Measurements from ENCODE around the gene CCDC191. TPM values are rescaled to one million over a fixed set of nuclear protein-coding genes. Genes with fewer than 3 reads are reported as not detected.

CCDC191 gene
- total and polyA plus RNA-seq, 2 donors, result 2.5 to 7.3 TPM

GRCh38 chr3:114034787-114035545 is 21.4 kb downstream of the CCDC191 start:
- Histone ChIP-seq H3K36me3 (ENCODE audit: control insufficient read depth in 2 of 2, insufficient read depth in 2 of 2, low read length in 1 of 2) (no peaks in the 10 kb centered on the region), H3K9me3 (ENCODE audit: control insufficient read depth in 2 of 2, insufficient read depth in 1 of 2, low read length in 1 of 2) (no peaks in the 10 kb centered on the region), H3K4me1 (ENCODE audit: control insufficient read depth in 2 of 2, insufficient read depth in 2 of 2, low read length in 2 of 2) (no peaks in the 10 kb centered on the region), H3K27ac (ENCODE audit: low read depth in 1 of 2, low read length in 1 of 2) (no peak overlapping the region), H3K27me3 (ENCODE audit: control insufficient read depth in 2 of 2, insufficient read depth in 1 of 2, low read length in 1 of 2) (no peaks in the 10 kb centered on the region), H3K4me3 (ENCODE audit: low read length in 2 of 2) (no peak overlapping the region)
- WGBS, result 98% methylated on average over 5 of the region's 5 CpGs
- no peak for DNase-seq (ENCODE audit: low read depth in 6 of 9, low spot score in 9 of 9)

GRCh38 chr3:114034211-114034610 is 22.1 kb downstream of the CCDC191 start:
- DNase-seq (ENCODE audit: low read depth in 6 of 9, low spot score in 9 of 9), result no peak
- Histone ChIP-seq H3K4me1 (ENCODE audit: control insufficient read depth in 2 of 2, insufficient read depth in 2 of 2, low read length in 2 of 2) (no peaks in the 10 kb centered on the region), H3K27ac (ENCODE audit: low read depth in 1 of 2, low read length in 1 of 2) (no peak overlapping the region), H3K9me3 (ENCODE audit: control insufficient read depth in 2 of 2, insufficient read depth in 1 of 2, low read length in 1 of 2) (no peaks in the 10 kb centered on the region), H3K27me3 (ENCODE audit: control insufficient read depth in 2 of 2, insufficient read depth in 1 of 2, low read length in 1 of 2) (no peaks in the 10 kb centered on the region), H3K4me3 (ENCODE audit: low read length in 2 of 2) (no peak overlapping the region), H3K36me3 (ENCODE audit: control insufficient read depth in 2 of 2, insufficient read depth in 2 of 2, low read length in 1 of 2) (no peaks in the 10 kb centered on the region)

GRCh38 chr3:114033721-114034120 is 22.6 kb downstream of the CCDC191 start:
- Histone ChIP-seq H3K9me3 (ENCODE audit: control insufficient read depth in 2 of 2, insufficient read depth in 1 of 2, low read length in 1 of 2) (no peaks in the 10 kb centered on the region), H3K36me3 (ENCODE audit: control insufficient read depth in 2 of 2, insufficient read depth in 2 of 2, low read length in 1 of 2) (no peaks in the 10 kb centered on the region), H3K4me1 (ENCODE audit: control insufficient read depth in 2 of 2, insufficient read depth in 2 of 2, low read length in 2 of 2) (no peaks in the 10 kb centered on the region), H3K27me3 (ENCODE audit: control insufficient read depth in 2 of 2, insufficient read depth in 1 of 2, low read length in 1 of 2) (no peaks in the 10 kb centered on the region), H3K27ac (ENCODE audit: low read depth in 1 of 2, low read length in 1 of 2) (no peak overlapping the region), H3K4me3 (ENCODE audit: low read length in 2 of 2) (no peak overlapping the region)
- WGBS, result 90% methylated on average over 1 of the region's 1 CpG
- DNase-seq (ENCODE audit: low read depth in 6 of 9, low spot score in 9 of 9), result no peak

- 95% methylated on average over 2 of the region's 2 CpGs for WGBS
- Histone ChIP-seq H3K9me3 (ENCODE audit: control insufficient read depth in 2 of 2, insufficient read depth in 1 of 2, low read length in 1 of 2) (no peaks in the 10 kb centered on the region), H3K4me3 (ENCODE audit: low read length in 2 of 2) (no peak overlapping the region), H3K36me3 (ENCODE audit: control insufficient read depth in 2 of 2, insufficient read depth in 2 of 2, low read length in 1 of 2) (no peaks in the 10 kb centered on the region), H3K4me1 (ENCODE audit: control insufficient read depth in 2 of 2, insufficient read depth in 2 of 2, low read length in 2 of 2) (no peaks in the 10 kb centered on the region), H3K27ac (ENCODE audit: low read depth in 1 of 2, low read length in 1 of 2) (no peak overlapping the region), H3K27me3 (ENCODE audit: control insufficient read depth in 2 of 2, insufficient read depth in 1 of 2, low read length in 1 of 2) (no peaks in the 10 kb centered on the region)
- DNase-seq (ENCODE audit: low read depth in 6 of 9, low spot score in 9 of 9), result no peak
Measured at GRCh38 chr3:114026331-114026730, 30.0 kb downstream of the CCDC191 start.

- DNase-seq (ENCODE audit: low read depth in 6 of 9, low spot score in 9 of 9), result no peak
- 96% methylated on average over 2 of the region's 2 CpGs for WGBS
- H3K27ac ChIP-seq (ENCODE audit: low read depth in 1 of 2, low read length in 1 of 2), result no peak overlapping the region
- no peaks in the 10 kb centered on the region for H3K36me3 ChIP-seq (ENCODE audit: control insufficient read depth in 2 of 2, insufficient read depth in 2 of 2, low read length in 1 of 2)
- no peaks in the 10 kb centered on the region for H3K9me3 ChIP-seq (ENCODE audit: control insufficient read depth in 2 of 2, insufficient read depth in 1 of 2, low read length in 1 of 2)
- H3K4me3 ChIP-seq (ENCODE audit: low read length in 2 of 2), result no peak overlapping the region
- H3K4me1 ChIP-seq (ENCODE audit: control insufficient read depth in 2 of 2, insufficient read depth in 2 of 2, low read length in 2 of 2), result no peaks in the 10 kb centered on the region
- H3K27me3 ChIP-seq (ENCODE audit: control insufficient read depth in 2 of 2, insufficient read depth in 1 of 2, low read length in 1 of 2), result no peaks in the 10 kb centered on the region
Measured at GRCh38 chr3:114025451-114025850, 30.9 kb downstream of the CCDC191 start.

GRCh38 chr3:114022145-114022802 is 34.1 kb downstream of the CCDC191 start:
- no peaks in the 10 kb centered on the region for H3K27me3 ChIP-seq (ENCODE audit: control insufficient read depth in 2 of 2, insufficient read depth in 1 of 2, low read length in 1 of 2)
- H3K9me3 ChIP-seq (ENCODE audit: control insufficient read depth in 2 of 2, insufficient read depth in 1 of 2, low read length in 1 of 2), result no peaks in the 10 kb centered on the region
- H3K4me1 ChIP-seq (ENCODE audit: control insufficient read depth in 2 of 2, insufficient read depth in 2 of 2, low read length in 2 of 2), result no peaks in the 10 kb centered on the region
- no peaks in the 10 kb centered on the region for H3K36me3 ChIP-seq (ENCODE audit: control insufficient read depth in 2 of 2, insufficient read depth in 2 of 2, low read length in 1 of 2)
- H3K4me3 ChIP-seq (ENCODE audit: low read length in 2 of 2), result no peak overlapping the region
- no peak overlapping the region for H3K27ac ChIP-seq (ENCODE audit: low read depth in 1 of 2, low read length in 1 of 2)
- DNase-seq (ENCODE audit: low read depth in 6 of 9, low spot score in 9 of 9), result no peak
- WGBS, result 96% methylated on average over 4 of the region's 4 CpGs

GRCh38 chr3:114020907-114021306 is 35.4 kb downstream of the CCDC191 start:
- Histone ChIP-seq H3K27ac (ENCODE audit: low read depth in 1 of 2, low read length in 1 of 2) (no peak overlapping the region), H3K9me3 (ENCODE audit: control insufficient read depth in 2 of 2, insufficient read depth in 1 of 2, low read length in 1 of 2) (no peaks in the 10 kb centered on the region), H3K4me3 (ENCODE audit: low read length in 2 of 2) (no peak overlapping the region), H3K27me3 (ENCODE audit: control insufficient read depth in 2 of 2, insufficient read depth in 1 of 2, low read length in 1 of 2) (no peaks in the 10 kb centered on the region), H3K4me1 (ENCODE audit: control insufficient read depth in 2 of 2, insufficient read depth in 2 of 2, low read length in 2 of 2) (no peaks in the 10 kb centered on the region), H3K36me3 (ENCODE audit: control insufficient read depth in 2 of 2, insufficient read depth in 2 of 2, low read length in 1 of 2) (no peaks in the 10 kb centered on the region)
- 98% methylated on average over 2 of the region's 2 CpGs for WGBS
- DNase-seq (ENCODE audit: low read depth in 6 of 9, low spot score in 9 of 9), result no peak

GRCh38 chr3:114019486-114019885 is 36.8 kb downstream of the CCDC191 start:
- no peak overlapping the region for H3K4me3 ChIP-seq (ENCODE audit: low read length in 2 of 2)
- H3K27ac ChIP-seq (ENCODE audit: low read depth in 1 of 2, low read length in 1 of 2), result no peak overlapping the region
- no peaks in the 10 kb centered on the region for H3K9me3 ChIP-seq (ENCODE audit: control insufficient read depth in 2 of 2, insufficient read depth in 1 of 2, low read length in 1 of 2)
- DNase-seq (ENCODE audit: low read depth in 6 of 9, low spot score in 9 of 9), result no peak
- H3K4me1 ChIP-seq (ENCODE audit: control insufficient read depth in 2 of 2, insufficient read depth in 2 of 2, low read length in 2 of 2), result no peaks in the 10 kb centered on the region
- H3K36me3 ChIP-seq (ENCODE audit: control insufficient read depth in 2 of 2, insufficient read depth in 2 of 2, low read length in 1 of 2), result no peaks in the 10 kb centered on the region
- no peaks in the 10 kb centered on the region for H3K27me3 ChIP-seq (ENCODE audit: control insufficient read depth in 2 of 2, insufficient read depth in 1 of 2, low read length in 1 of 2)
- WGBS, result over 99% methylated on average over 2 of the region's 2 CpGs

- Histone ChIP-seq H3K27me3 (ENCODE audit: control insufficient read depth in 2 of 2, insufficient read depth in 1 of 2, low read length in 1 of 2) (no peaks in the 10 kb centered on the region), H3K36me3 (ENCODE audit: control insufficient read depth in 2 of 2, insufficient read depth in 2 of 2, low read length in 1 of 2) (no peaks in the 10 kb centered on the region), H3K9me3 (ENCODE audit: control insufficient read depth in 2 of 2, insufficient read depth in 1 of 2, low read length in 1 of 2) (no peaks in the 10 kb centered on the region), H3K27ac (ENCODE audit: low read depth in 1 of 2, low read length in 1 of 2) (no peak overlapping the region), H3K4me1 (ENCODE audit: control insufficient read depth in 2 of 2, insufficient read depth in 2 of 2, low read length in 2 of 2) (no peaks in the 10 kb centered on the region), H3K4me3 (ENCODE audit: low read length in 2 of 2) (no peak overlapping the region)
- DNase-seq (ENCODE audit: low read depth in 6 of 9, low spot score in 9 of 9), result no peak
- WGBS, result 99% methylated on average over 7 of the region's 7 CpGs
Measured at GRCh38 chr3:114014211-114014610, 42.1 kb downstream of the CCDC191 start.
